ENCODE data around the gene TBC1D5. TPM values are rescaled to one million over a fixed set of nuclear protein-coding genes. Genes with fewer than 3 reads are reported as not detected.

The TBC1D5 gene
- total and polyA plus RNA-seq, 12 donors: 6.7 to 35.6 (median 30.5) TPM

- 92 to 93% methylated on average over 3 of the region's 3 CpGs for WGBS, 2 donors
- Histone ChIP-seq H3K4me3 (no peak overlapping the region), H3K27me3 (no peaks in the 10 kb centered on the region), H3K9me3 (peaks cover 0 to 16% (median 0%) of the 10 kb centered on the region in 11 donors), H3K4me1 (no peaks in the 10 kb centered on the region), H3K27ac (no peak overlapping the region), H3K36me3 (peaks cover 0 to 64% (median 0%) of the 10 kb centered on the region in 9 donors)
- intact Hi-C loops (cut with DNase I): no loop called here
- no peak for ATAC-seq
- no peak for DNase-seq
- TF ChIP-seq, protein P1, sequence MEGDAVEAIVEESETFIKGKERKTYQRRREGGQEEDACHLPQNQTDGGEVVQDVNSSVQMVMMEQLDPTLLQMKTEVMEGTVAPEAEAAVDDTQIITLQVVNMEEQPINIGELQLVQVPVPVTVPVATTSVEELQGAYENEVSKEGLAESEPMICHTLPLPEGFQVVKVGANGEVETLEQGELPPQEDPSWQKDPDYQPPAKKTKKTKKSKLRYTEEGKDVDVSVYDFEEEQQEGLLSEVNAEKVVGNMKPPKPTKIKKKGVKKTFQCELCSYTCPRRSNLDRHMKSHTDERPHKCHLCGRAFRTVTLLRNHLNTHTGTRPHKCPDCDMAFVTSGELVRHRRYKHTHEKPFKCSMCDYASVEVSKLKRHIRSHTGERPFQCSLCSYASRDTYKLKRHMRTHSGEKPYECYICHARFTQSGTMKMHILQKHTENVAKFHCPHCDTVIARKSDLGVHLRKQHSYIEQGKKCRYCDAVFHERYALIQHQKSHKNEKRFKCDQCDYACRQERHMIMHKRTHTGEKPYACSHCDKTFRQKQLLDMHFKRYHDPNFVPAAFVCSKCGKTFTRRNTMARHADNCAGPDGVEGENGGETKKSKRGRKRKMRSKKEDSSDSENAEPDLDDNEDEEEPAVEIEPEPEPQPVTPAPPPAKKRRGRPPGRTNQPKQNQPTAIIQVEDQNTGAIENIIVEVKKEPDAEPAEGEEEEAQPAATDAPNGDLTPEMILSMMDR (IDR thresholded peaks at IDR 0.05): no peak
Observed at GRCh38 chr3:17390785-17391184, 351.6 kb downstream of the TBC1D5 start.

- intact Hi-C loops (cut with DNase I): no loop called here
- H3K27me3 ChIP-seq: no peaks in the 10 kb centered on the region
- ATAC-seq (no peak), DNase-seq (no peak)
- no peak overlapping the region for H3K4me3 ChIP-seq
- H3K4me1 ChIP-seq: peaks cover 0 to 3% (median 0%) of the 10 kb centered on the region in 9 donors
- no peak overlapping the region for H3K27ac ChIP-seq
- TF ChIP-seq, protein P1 (IDR thresholded peaks at IDR 0.05): no peak
- no peaks in the 10 kb centered on the region for H3K9me3 ChIP-seq
- peaks cover 0 to 48% (median 0%) of the 10 kb centered on the region in 9 donors for H3K36me3 ChIP-seq
- 97 to 100% methylated on average over 1 of the region's 1 CpG for WGBS, 2 donors
Observed at GRCh38 chr3:17387108-17387507, 355.3 kb downstream of the TBC1D5 start.

GRCh38 chr3:17386432-17386831 is 356.0 kb downstream of the TBC1D5 start:
- H3K4me1 ChIP-seq: peaks cover 0 to 3% (median 0%) of the 10 kb centered on the region in 9 donors
- DNase-seq: no peak
- no peaks in the 10 kb centered on the region for H3K27me3 ChIP-seq
- H3K9me3 ChIP-seq: no peaks in the 10 kb centered on the region
- TF ChIP-seq, protein P1 (IDR thresholded peaks at IDR 0.05): no peak
- intact Hi-C loops (cut with DNase I): no loop called here
- ATAC-seq: no peak
- peaks cover 0 to 41% (median 0%) of the 10 kb centered on the region in 9 donors for H3K36me3 ChIP-seq
- no peak overlapping the region for H3K4me3 ChIP-seq
- H3K27ac ChIP-seq: no peak overlapping the region
- 95 to 96% methylated on average over 8 of the region's 8 CpGs for WGBS, 2 donors

DNA sequence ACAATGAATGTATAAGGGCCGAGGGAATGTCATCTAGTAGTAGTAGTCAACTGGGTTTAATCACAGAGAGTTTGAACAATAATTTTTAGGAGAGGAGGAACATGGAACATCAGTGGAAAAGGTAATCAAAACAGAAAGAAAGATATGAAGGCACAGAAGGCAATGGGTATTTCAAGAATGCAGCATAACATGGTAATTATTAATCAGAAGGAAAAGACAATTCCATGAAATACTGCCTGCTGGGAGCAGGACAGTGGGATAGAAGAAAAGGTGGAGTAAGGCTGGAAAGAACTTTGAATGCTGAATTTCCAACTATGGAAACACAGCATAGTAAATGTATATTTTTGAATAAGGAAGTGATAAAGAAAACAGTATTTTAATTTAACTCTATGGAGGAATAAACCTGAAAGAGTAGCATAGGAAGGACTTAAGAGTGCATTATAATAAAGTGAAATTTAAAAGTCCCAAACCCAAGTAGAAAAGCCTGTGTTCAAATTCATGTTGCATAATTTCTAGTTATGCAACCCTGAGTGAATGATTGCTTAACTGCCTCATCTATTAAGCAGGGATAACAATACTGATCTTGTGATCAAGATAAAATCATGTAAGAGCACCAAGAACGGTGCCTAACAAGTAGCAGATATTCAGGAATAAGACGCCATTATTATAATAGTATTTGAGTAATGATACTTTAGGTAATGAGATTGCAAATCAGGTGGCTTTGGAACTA is 357.7 kb downstream of the TBC1D5 start:
- H3K27ac ChIP-seq: no peak overlapping the region
- H3K27me3 ChIP-seq: no peaks in the 10 kb centered on the region
- 87 to 93% methylated on average over 3 of the region's 3 CpGs for WGBS, 2 donors
- DNase-seq (no peak), ATAC-seq (no peak)
- H3K4me1 ChIP-seq: peaks cover 0 to 3% (median 0%) of the 10 kb centered on the region in 9 donors
- intact Hi-C loops (cut with DNase I): no loop called here
- no peak overlapping the region for H3K4me3 ChIP-seq
- TF ChIP-seq, protein P1 (IDR thresholded peaks at IDR 0.05): no peak
- H3K36me3 ChIP-seq: peaks cover 0 to 27% (median 0%) of the 10 kb centered on the region in 9 donors
- no peaks in the 10 kb centered on the region for H3K9me3 ChIP-seq
